ENCODE measurements around the gene FN3KRP. TPM values are rescaled to one million over a fixed set of nuclear protein-coding genes. Genes with fewer than 3 reads are reported as not detected.
"Not testable (repeated sequence)": the region's sequence is repeated elsewhere in the genome, so short reads cannot be mapped to it uniquely, and the experiment has no call there.

Gene FN3KRP
- polyA plus RNA-seq, 6 donors from 2014 or later = 20.0 to 27.7 (median 25.8) TPM

- DNase-seq = no peak
- Mint-ChIP-seq H3K27me3 (no peaks in the 10 kb centered on the region), H3K36me3 (peaks cover 19 to 22% of the 10 kb centered on the region in 2 donors), H3K27ac (peak overlapping the region in 2 of 6 donors; percentile 12 to 34), H3K9me3 (no peaks in the 10 kb centered on the region), H3K4me3 (no peak overlapping the region), H3K4me1 (peaks cover 0 to 6% (median 0%) of the 10 kb centered on the region in 3 donors)
- no peak for ATAC-seq (ENCODE audit: low read depth in 2 of 2)
Measured at GRCh38 chr17:82726427-82726826, 9.9 kb downstream of the FN3KRP start.

- no peak overlapping the region for H3K4me3 Mint-ChIP-seq
- DNase-seq (no peak), ATAC-seq (ENCODE audit: low read depth in 2 of 2) (no peak)
- H3K27me3 Mint-ChIP-seq = no peaks in the 10 kb centered on the region
- peaks cover 4 to 16% (median 9%) of the 10 kb centered on the region in 7 donors for H3K9me3 Mint-ChIP-seq
- no peak overlapping the region for H3K27ac Mint-ChIP-seq
- H3K4me1 Mint-ChIP-seq = no peaks in the 10 kb centered on the region
- H3K36me3 Mint-ChIP-seq = peaks cover 20 to 26% of the 10 kb centered on the region in 2 donors
Measured at GRCh38 chr17:82729479-82730260, 13.2 kb downstream of the FN3KRP start.

GRCh38 chr17:82732118-82732743 lies 15.7 kb downstream of the FN3KRP start:
- H3K4me1 Mint-ChIP-seq = peaks cover 0 to 4% (median 0%) of the 10 kb centered on the region in 3 donors
- H3K9me3 Mint-ChIP-seq = peaks cover 4 to 16% (median 9%) of the 10 kb centered on the region in 7 donors
- ATAC-seq (ENCODE audit: low read depth in 2 of 2) (no peak), DNase-seq (no peak)
- H3K27ac Mint-ChIP-seq = no peak overlapping the region
- H3K4me3 Mint-ChIP-seq = no peak overlapping the region
- peaks cover 0 to 7% (median 0%) of the 10 kb centered on the region in 3 donors for H3K27me3 Mint-ChIP-seq
- peaks cover 16 to 24% of the 10 kb centered on the region in 2 donors for H3K36me3 Mint-ChIP-seq

- peak within 1 kb of the TSS in 1 of 6 donors; percentile 67 for H3K27ac Mint-ChIP-seq
- peak within 1 kb of the TSS; percentile 38 to 83 (median 55) for H3K4me3 Mint-ChIP-seq
- H3K4me1 Mint-ChIP-seq = peaks cover 0 to 4% (median 0%) of the 10 kb centered on the region in 3 donors
- DNase-seq (no peak), ATAC-seq (ENCODE audit: low read depth in 2 of 2) (peak; percentile 41 to 66)
- peaks cover 6 to 19% (median 9%) of the 10 kb centered on the region in 7 donors for H3K9me3 Mint-ChIP-seq
- H3K27me3 Mint-ChIP-seq = peaks cover 0 to 7% (median 0%) of the 10 kb centered on the region in 3 donors
- peaks cover 10 to 18% of the 10 kb centered on the region in 2 donors for H3K36me3 Mint-ChIP-seq
Measured at GRCh38 chr17:82734987-82735866, 18.7 kb downstream of the FN3KRP start, which contains the start of gene FN3K. FN3K (plus strand) TSS chr17:82735615; CDS start chr17:82735637, 22 bp downstream.

GRCh38 chr17:82736511-82737185 lies 20.1 kb downstream of the FN3KRP start:
- H3K4me3 Mint-ChIP-seq = peak overlapping the region in 3 of 8 donors; percentile 30 to 54 (median 45)

GRCh38 chr17:82737967-82738877 lies 21.7 kb downstream of the FN3KRP start:
- peaks cover 8 to 29% (median 16%) of the 10 kb centered on the region in 7 donors for H3K9me3 Mint-ChIP-seq
- ATAC-seq (ENCODE audit: low read depth in 2 of 2) (no peak), DNase-seq (no peak)
- H3K4me3 Mint-ChIP-seq = no peak overlapping the region
- peaks cover 14 to 17% of the 10 kb centered on the region in 2 donors for H3K36me3 Mint-ChIP-seq
- no peak overlapping the region for H3K27ac Mint-ChIP-seq
- peaks cover 0 to 4% (median 0%) of the 10 kb centered on the region in 3 donors for H3K4me1 Mint-ChIP-seq
- H3K27me3 Mint-ChIP-seq = peaks cover 0 to 7% (median 0%) of the 10 kb centered on the region in 3 donors

More at GRCh38 chr17:82736511-82737185, 20.1 kb downstream of the FN3KRP start:
- Mint-ChIP-seq H3K4me1 (peaks cover 0 to 4% (median 0%) of the 10 kb centered on the region in 3 donors), H3K27ac (no peak overlapping the region), H3K9me3 (peaks cover 9 to 32% (median 14%) of the 10 kb centered on the region in 7 donors), H3K27me3 (peaks cover 0 to 7% (median 0%) of the 10 kb centered on the region in 3 donors), H3K36me3 (peaks cover 15 to 25% of the 10 kb centered on the region in 2 donors)
- DNase-seq = no peak
- ATAC-seq (ENCODE audit: low read depth in 2 of 2) = no peak

GRCh38 chr17:82740906-82741759 lies 24.6 kb downstream of the FN3KRP start:
- Mint-ChIP-seq H3K9me3 (peaks cover 4 to 26% (median 14%) of the 10 kb centered on the region in 7 donors), H3K27ac (peak overlapping the region in 1 of 6 donors; percentile 61), H3K4me3 (no peak overlapping the region), H3K36me3 (peaks cover 8 to 15% of the 10 kb centered on the region in 2 donors), H3K4me1 (peaks cover 0 to under 1% (median 0%) of the 10 kb centered on the region in 3 donors), H3K27me3 (peaks cover 0 to 5% (median 0%) of the 10 kb centered on the region in 3 donors)
- no peak for ATAC-seq (ENCODE audit: low read depth in 2 of 2)
- DNase-seq = no peak

- Mint-ChIP-seq H3K27me3 (no peaks in the 10 kb centered on the region), H3K27ac (no peak overlapping the region), H3K4me1 (no peaks in the 10 kb centered on the region), H3K4me3 (no peak overlapping the region), H3K36me3 (peaks cover 8 to 15% of the 10 kb centered on the region in 2 donors), H3K9me3 (peaks cover 4 to 41% (median 19%) of the 10 kb centered on the region in 7 donors)
- DNase-seq (no peak), ATAC-seq (ENCODE audit: low read depth in 2 of 2) (no peak)
Measured at GRCh38 chr17:82743344-82744219, 27.1 kb downstream of the FN3KRP start.

GRCh38 chr17:82744736-82745135 lies 28.2 kb downstream of the FN3KRP start:
- not testable (repeated sequence) for H3K27me3 Mint-ChIP-seq; H3K27ac Mint-ChIP-seq; H3K4me3 Mint-ChIP-seq; ATAC-seq (ENCODE audit: low read depth in 2 of 2); DNase-seq; H3K4me1 Mint-ChIP-seq
- Mint-ChIP-seq H3K36me3 (peaks cover 8 to 15% of the 10 kb centered on the region in 2 donors), H3K9me3 (peaks cover 4 to 41% (median 19%) of the 10 kb centered on the region in 7 donors)

- peaks cover 4 to 35% (median 16%) of the 10 kb centered on the region in 7 donors for H3K9me3 Mint-ChIP-seq
- H3K4me1 Mint-ChIP-seq = peaks cover 0 to 4% (median 0%) of the 10 kb centered on the region in 3 donors
- H3K36me3 Mint-ChIP-seq = peaks cover 8 to 15% of the 10 kb centered on the region in 2 donors
- peak overlapping the region in 1 of 6 donors; percentile 29 for H3K27ac Mint-ChIP-seq
- ATAC-seq (ENCODE audit: low read depth in 2 of 2) (no peak), DNase-seq (no peak)
- no peaks in the 10 kb centered on the region for H3K27me3 Mint-ChIP-seq
- H3K4me3 Mint-ChIP-seq = peak overlapping the region in 1 of 8 donors; percentile 22
Measured at GRCh38 chr17:82745524-82745923, 29.0 kb downstream of the FN3KRP start.
